Sigmoid colon (tissue), 7 donors: ENCODE measurements around the gene RUSF1. TPM values are rescaled to one million over a fixed set of nuclear protein-coding genes. Genes with fewer than 3 reads are reported as not detected.

Experiments
- DNase-seq: peaks from one replicate; pipeline ENCODE4 v3.0.0-alpha.2; 2019
- H3K27ac ChIP-seq, 4 donors: fragments of 200-600 bp; sonication (generic); one replicate each; pipeline ENCODE4 v1.5.1; 2016 to 2019; ENCODE audit warnings: mild to moderate bottlenecking in 1 of 4
- H3K27me3 ChIP-seq, 3 donors: fragments of 200-600 bp; sonication (generic); one replicate each; pipeline ENCODE4 v1.5.1; 2019; ENCODE audit warnings: mild to moderate bottlenecking in 1 of 3
- H3K36me3 ChIP-seq, 4 donors: fragments of 200-600 bp; sonication (generic); one replicate each; pipeline ENCODE4 v1.5.1; 2016 to 2019
- H3K4me1 ChIP-seq, 4 donors: fragments of 200-600 bp; sonication (generic); one replicate each; pipeline ENCODE4 v1.5.1; 2017 to 2019
- H3K4me3 ChIP-seq, 4 donors: fragments of 200-600 bp; sonication (generic); one replicate each; pipeline ENCODE4 v1.5.1; 2017 to 2019; ENCODE audit warnings: mild to moderate bottlenecking in 2 of 4, moderate library complexity in 1 of 4
- H3K9me3 ChIP-seq, 4 donors: fragments of 200-600 bp in 3 of 4; sonication (generic) in 3 of 4; one replicate each; pipeline versions ENCODE4 v1.5.1 to v1.6.1; 2013 to 2019
- CTCF ChIP-seq, 4 experiments: fragments of 450-650 bp in 3 of 4; fragments of 200-600 bp in 1 of 4; IDR thresholded peaks; one replicate each; pipeline ENCODE4 v1.5.1; 2016 to 2019; ENCODE audit warnings: antibody characterized with exemption in 4 of 4, mild to moderate bottlenecking in 3 of 4, moderate library complexity in 2 of 4
- EP300 ChIP-seq, 4 donors: sonication (generic); formaldehyde crosslinking; IDR thresholded peaks; one replicate each; pipeline ENCODE4 v1.6.1; 2017; ENCODE audit warnings: antibody characterized with exemption in 4 of 4
- POLR2A ChIP-seq, 2 donors: fragments of 450-650 bp; IDR thresholded peaks; one replicate each; pipeline ENCODE4 v1.6.1; 2016; ENCODE audit warnings: antibody characterized with exemption in 2 of 2, mild to moderate bottlenecking in 2 of 2, moderate library complexity in 2 of 2
- POLR2AphosphoS5 ChIP-seq, 4 donors: sonication (generic); formaldehyde crosslinking; IDR thresholded peaks; one replicate each; pipeline ENCODE4 v1.6.1; 2017; ENCODE audit warnings: antibody characterized with exemption in 4 of 4
- WGBS, 2 donors: extraction: QIAGEN DNeasy Blood & Tissue Kit; methylation state at CpG; one replicate each; pipeline ENCODE4 v1.1.7; 2013; 5-methylcytosine and 5-hydroxymethylcytosine counted together
- intact Hi-C: fragments of 100-400 bp; cut with DNase I; formaldehyde crosslinking; loops from one replicate; pipeline ENCODE4 v1.15.1; 2023
- polyA plus RNA-seq, 3 donors: library from polyadenylated mRNA; stranded (reverse); fragments of 200-250 nt; gene quantifications; one replicate each; pipeline ENCODE4 v1.2.3, GENCODE V29; 2013
- total RNA-seq, 4 donors: library from RNA; depleted of rRNA; stranded (reverse); fragments of >200 nt; gene quantifications; one replicate each; pipeline ENCODE4 v1.1.0, GENCODE V29; 2016
- donor health status: healthy with polysubstance abuse.
- donor health status: Bipolar disorder and iron deficiency.
- donor health status: healthy.

Gene RUSF1
- total and polyA plus RNA-seq, 7 donors, result 7.9 to 67.0 (median 36.5) TPM

- H3K27ac ChIP-seq, result no peak overlapping the region
- 89 to 93% methylated on average over 20 of the region's 20 CpGs for WGBS, 2 donors
- no peaks in the 10 kb centered on the region for H3K9me3 ChIP-seq
- intact Hi-C loops, result no loop called here
- peak; percentile 59 for DNase-seq
- no peaks in the 10 kb centered on the region for H3K27me3 ChIP-seq
- peaks cover 12 to 56% (median 32%) of the 10 kb centered on the region in 4 donors for H3K36me3 ChIP-seq
- no peak overlapping the region for H3K4me3 ChIP-seq
- TF ChIP-seq POLR2A (IDR thresholded peaks at IDR 0.05), result no peak
- no peak for TF ChIP-seq POLR2AphosphoS5 (IDR thresholded peaks at IDR 0.05)
- no peak for TF ChIP-seq CTCF (IDR thresholded peaks at IDR 0.05)
- TF ChIP-seq EP300 (IDR thresholded peaks at IDR 0.05), result no peak
- H3K4me1 ChIP-seq, result peaks cover 0 to 9% (median 6%) of the 10 kb centered on the region in 4 donors
These were observed 42.3 kb downstream of the RUSF1 start for GRCh38 chr16:31465788-31466370.

- H3K36me3 ChIP-seq, result peaks cover 12 to 56% (median 32%) of the 10 kb centered on the region in 4 donors
- H3K4me1 ChIP-seq, result peaks cover 0 to 13% (median 8%) of the 10 kb centered on the region in 4 donors
- no peaks in the 10 kb centered on the region for H3K9me3 ChIP-seq
- TF ChIP-seq POLR2A (IDR thresholded peaks at IDR 0.05), result no peak
- TF ChIP-seq EP300 (IDR thresholded peaks at IDR 0.05), result no peak
- TF ChIP-seq POLR2AphosphoS5 (IDR thresholded peaks at IDR 0.05), result no peak
- no peak for TF ChIP-seq CTCF (IDR thresholded peaks at IDR 0.05)
- no peak overlapping the region for H3K27ac ChIP-seq
- intact Hi-C loops, result no loop called here
- H3K4me3 ChIP-seq, result no peak overlapping the region
- H3K27me3 ChIP-seq, result no peaks in the 10 kb centered on the region
- WGBS, 2 donors, result 92 to 96% methylated on average over 17 of the region's 17 CpGs
- DNase-seq, result peak; percentile 60
These were observed 43.4 kb downstream of the RUSF1 start for GRCh38 chr16:31464781-31465260.

DNA sequence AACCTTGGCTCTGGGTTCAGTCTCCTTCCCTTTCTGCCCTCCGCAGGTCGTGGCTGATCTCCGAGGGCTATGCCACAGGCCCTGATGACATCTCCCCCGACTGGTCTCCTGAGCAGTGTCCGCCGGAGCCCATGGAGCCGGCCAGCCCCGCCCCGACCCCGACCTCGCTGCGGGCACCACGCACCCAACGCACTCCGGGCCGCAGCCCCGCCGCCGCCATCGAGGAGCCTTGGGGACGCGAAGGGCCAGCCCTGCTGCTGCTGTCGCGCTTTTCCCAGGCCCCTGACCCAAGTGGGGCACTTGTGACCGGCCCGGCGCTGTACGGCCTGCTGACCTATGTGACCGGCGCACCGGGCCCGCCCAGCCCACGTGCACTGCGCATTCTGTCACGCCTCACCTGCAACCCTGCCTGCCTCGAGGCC is 43.8 kb downstream of the RUSF1 start:
- TF ChIP-seq POLR2AphosphoS5 (IDR thresholded peaks at IDR 0.05) (no peak), POLR2A (IDR thresholded peaks at IDR 0.05) (no peak), EP300 (IDR thresholded peaks at IDR 0.05) (no peak), CTCF (IDR thresholded peaks at IDR 0.05) (no peak)
- intact Hi-C loops, result no loop called here
- Histone ChIP-seq H3K27ac (no peak overlapping the region), H3K27me3 (no peaks in the 10 kb centered on the region), H3K4me1 (peaks cover 0 to 13% (median 8%) of the 10 kb centered on the region in 4 donors), H3K4me3 (no peak overlapping the region), H3K9me3 (no peaks in the 10 kb centered on the region), H3K36me3 (peaks cover 12 to 56% (median 32%) of the 10 kb centered on the region in 4 donors)
- no peak for DNase-seq
- 94 to 96% methylated on average over 36 of the region's 36 CpGs for WGBS, 2 donors

- Histone ChIP-seq H3K4me3 (no peak overlapping the region), H3K27me3 (no peaks in the 10 kb centered on the region), H3K27ac (no peak overlapping the region), H3K9me3 (no peaks in the 10 kb centered on the region), H3K4me1 (peaks cover 0 to 25% (median 18%) of the 10 kb centered on the region in 4 donors), H3K36me3 (peaks cover 12 to 54% (median 32%) of the 10 kb centered on the region in 4 donors)
- TF ChIP-seq POLR2AphosphoS5 (IDR thresholded peaks at IDR 0.05), result no peak
- no peak for TF ChIP-seq EP300 (IDR thresholded peaks at IDR 0.05)
- no peak for TF ChIP-seq CTCF (IDR thresholded peaks at IDR 0.05)
- TF ChIP-seq POLR2A (IDR thresholded peaks at IDR 0.05), result no peak
- WGBS, 2 donors, result 95 to 96% methylated on average over 35 of the region's 35 CpGs
- intact Hi-C loops, result no loop called here
- DNase-seq, result peak; percentile 64
These were observed 46.0 kb downstream of the RUSF1 start for GRCh38 chr16:31461921-31462804.
